Left forelimb (tissue), 1 donor: ENCODE results near the gene ASPN.
"Not testable (repeated sequence)": the region's sequence is repeated elsewhere in the genome, so short reads cannot be mapped to it uniquely, and the experiment has no call there.

Experiments used
- DNase-seq: peaks from one replicate; pipeline ENCODE4 v3.0.0-alpha.2; 2018; ENCODE audit warnings: low spot score

Gene ASPN

GRCh38 chr9:92411157-92411556, 71.1 kb downstream of the ASPN start:
- DNase-seq, result not testable (repeated sequence)

GRCh38 chr9:92408747-92409478, 73.4 kb downstream of the ASPN start:
- DNase-seq, result no peak

- DNase-seq, result no peak
Observed at GRCh38 chr9:92407818-92408217, 74.5 kb downstream of the ASPN start.

GRCh38 chr9:92406477-92406876, 75.8 kb downstream of the ASPN start:
- no peak for DNase-seq
